Astrocyte of the cerebellum (primary cell): ENCODE results near the gene PPFIBP1.
"Not testable (repeated sequence)": the region's sequence is repeated elsewhere in the genome, so short reads cannot be mapped to it uniquely, and the experiment has no call there.

Experiments used
- DNase-seq: peaks from one replicate; pipeline ENCODE4 v3.0.0-alpha.2; 2011; ENCODE audit warnings: low read depth
- H3K4me3 ChIP-seq: 2 replicates; pipeline ENCODE4 v1.5.1; 2011; ENCODE audit warnings: mild to moderate bottlenecking, low read depth, low read length, moderate library complexity
- CTCF ChIP-seq: IDR thresholded peaks from 2 replicates; pipeline ENCODE4 v1.5.1; 2012; ENCODE audit warnings: low read length, low read depth, moderate library complexity, mild to moderate bottlenecking; ENCODE audit errors: missing control alignments
- in situ Hi-C: cut with HindIII; loops from 2 replicates; pipeline ENCODE4 v1.10.0; 2017; ENCODE audit warnings: low sequenced_read_pairs

Gene PPFIBP1

GRCh38 chr12:27637524-27637923, 113.5 kb downstream of the PPFIBP1 start:
- H3K4me3 ChIP-seq: no peak overlapping the region
- no peak for TF ChIP-seq CTCF
- DNase-seq: no peak
- in situ Hi-C loops: loop anchor here (10.0 kb wide), 1 partner anchor 203 kb away; no protein-coding TSS in a partner anchor

GRCh38 chr12:27639265-27639664, 115.3 kb downstream of the PPFIBP1 start:
- no peak for DNase-seq
- no peak overlapping the region for H3K4me3 ChIP-seq
- TF ChIP-seq CTCF: no peak
- in situ Hi-C loops: loop anchor here (10.0 kb wide), 1 partner anchor 204 kb away; no protein-coding TSS in a partner anchor

GRCh38 chr12:27640566-27641200, 116.7 kb downstream of the PPFIBP1 start:
- in situ Hi-C loops, DNase-seq, H3K4me3 ChIP-seq: not testable (repeated sequence)

GRCh38 chr12:27642361-27642760, 118.4 kb downstream of the PPFIBP1 start:
- DNase-seq, in situ Hi-C loops, H3K4me3 ChIP-seq: not testable (repeated sequence)

GRCh38 chr12:27642892-27643291, 118.9 kb downstream of the PPFIBP1 start:
- DNase-seq, H3K4me3 ChIP-seq, in situ Hi-C loops: not testable (repeated sequence)

- TF ChIP-seq CTCF: no peak
- no peak overlapping the region for H3K4me3 ChIP-seq
- in situ Hi-C loops: no loop called here
- DNase-seq: peak; percentile 38
These were observed 120.3 kb downstream of the PPFIBP1 start for GRCh38 chr12:27644158-27644845.

GRCh38 chr12:27645671-27646070, 121.7 kb downstream of the PPFIBP1 start:
- in situ Hi-C loops: no loop called here
- no peak for TF ChIP-seq CTCF

GRCh38 chr12:27646149-27646548, 122.1 kb downstream of the PPFIBP1 start:
- no peak overlapping the region for H3K4me3 ChIP-seq
- no peak for TF ChIP-seq CTCF
- DNase-seq: no peak
- in situ Hi-C loops: no loop called here

More at GRCh38 chr12:27645671-27646070, 121.7 kb downstream of the PPFIBP1 start:
- DNase-seq: no peak
- H3K4me3 ChIP-seq: no peak overlapping the region
